HCT116 (cell line): ENCODE results near the gene SKAP1. TPM values are rescaled to one million over a fixed set of nuclear protein-coding genes. Genes with fewer than 3 reads are reported as not detected.

ENCODE experiments used
- ATAC-seq: fragments of 200-7000 bp; cut with Tn5 transposase; 2 replicates; pipeline ENCODE4 v1.9.1; 2020; ENCODE audit warnings: mild to moderate bottlenecking, moderate library complexity
- BruUV-seq: library from RNA; stranded (reverse); fragments of 400-500 nt; replicated peaks from 2 replicates; lab custom pipeline; 2021; lab: Mats Ljungman, UMichigan
- CTCF ChIA-PET: fragments of 300-600 bp; sonication (Branson Sonifier 250); formaldehyde crosslinking; loops from one replicate; lab custom pipeline; 2021; ENCODE audit warnings: antibody characterized with exemption; lab: Charles Lee
- POLR2A ChIA-PET: fragments of 300-600, 350-600 bp; sonication (Branson Sonifier 250); formaldehyde crosslinking; loops from one replicate; lab custom pipeline; 2021; ENCODE audit warnings: antibody characterized with exemption; lab: Charles Lee
- RAD21 ChIA-PET, 2 experiments: fragments of 300-600 bp; sonication (Branson Sonifier 250); formaldehyde crosslinking; loops; one replicate each; lab custom pipeline; 2023; ENCODE audit warnings: low total read pairs in 2 of 2; ENCODE audit not compliant: uncharacterized antibody in 2 of 2, unreplicated experiment in 2 of 2, low non-redundant PET in 1 of 2; lab: Charles Lee
- DNase-seq: peaks from one replicate; pipeline ENCODE4 v3.0.0-alpha.2; 2010; ENCODE audit warnings: low read depth, low spot score
- H2AFZ ChIP-seq: fragments of 200-600 bp; shearing (Covaris generic), sonication (generic); 2 replicates; pipeline ENCODE4 v1.6.1; 2017; ENCODE audit warnings: low read depth, mixed run types, mixed read lengths, antibody characterized with exemption, low read length; ENCODE audit not compliant: poor library complexity, severe bottlenecking
- H3K27ac ChIP-seq: 2 replicates; pipeline ENCODE4 v1.5.1; 2012; ENCODE audit warnings: low read depth, low read length
- H3K27me3 ChIP-seq: fragments of 200-600 bp; sonication (generic); 2 replicates; pipeline ENCODE4 v1.6.1; 2016; ENCODE audit warnings: mixed run types, low read length, mixed read lengths; ENCODE audit not compliant: insufficient read depth
- H3K36me3 ChIP-seq, 2 experiments: fragments of 200-500 bp in 1 of 2; fragments of 200-600 bp in 1 of 2; sonication (Bioruptor generic) in 1 of 2; sonication (generic) in 1 of 2; 2 replicates each; pipeline versions ENCODE4 v1.5.1 to v1.6.1; 2014 to 2016; ENCODE audit warnings: low read length in 2 of 2, inconsistent platforms in 1 of 2, mixed read lengths in 1 of 2, mixed run types in 1 of 2; ENCODE audit not compliant: insufficient read depth in 2 of 2, control insufficient read depth in 1 of 2
- H3K4me1 ChIP-seq, 2 experiments: fragments of 200-600 bp in 1 of 2; sonication (generic) in 1 of 2; 2 replicates each; pipeline versions ENCODE4 v1.5.1 to v1.6.1; 2012 to 2017; ENCODE audit warnings: low read length in 2 of 2, inconsistent platforms in 1 of 2, mild to moderate bottlenecking in 1 of 2, mixed read lengths in 1 of 2, mixed run types in 1 of 2, moderate library complexity in 1 of 2; ENCODE audit not compliant: insufficient read depth in 2 of 2, control insufficient read depth in 1 of 2
- H3K4me2 ChIP-seq: fragments of 200-600 bp; sonication (generic); 2 replicates; pipeline ENCODE4 v1.6.1; 2017; ENCODE audit warnings: mixed run types, low read length, mixed read lengths
- H3K4me3 ChIP-seq, 2 experiments: fragments of 200-600 bp in 1 of 2; sonication (generic) in 1 of 2; replicated peaks in 1 of 2; 2 replicates each; pipeline ENCODE4 v1.5.1; 2011 to 2016; ENCODE audit warnings: low read length in 2 of 2, control low read depth in 1 of 2, low read depth in 1 of 2, mild to moderate bottlenecking in 1 of 2, mixed read lengths in 1 of 2, mixed run types in 1 of 2
- H3K79me2 ChIP-seq: fragments of 200-600 bp; sonication (generic); 2 replicates; pipeline ENCODE4 v1.6.1; 2017; ENCODE audit warnings: mild to moderate bottlenecking, mixed run types, low read length, moderate library complexity, mixed read lengths; ENCODE audit not compliant: insufficient read depth
- H3K9ac ChIP-seq: fragments of 200-600 bp; sonication (generic); 2 replicates; pipeline ENCODE4 v1.6.1; 2016; ENCODE audit warnings: low read length, mixed read lengths
- H3K9me2 ChIP-seq: fragments of 200-600 bp; sonication (generic), shearing (Covaris generic); 2 replicates; pipeline ENCODE4 v1.6.1; 2017; ENCODE audit warnings: mixed run types, mild to moderate bottlenecking, moderate library complexity; ENCODE audit not compliant: insufficient read depth
- H3K9me3 ChIP-seq, 2 experiments: fragments of 200-500 bp in 1 of 2; fragments of 200-600 bp in 1 of 2; sonication (Bioruptor generic) in 1 of 2; sonication (generic) in 1 of 2; 2 replicates each; pipeline ENCODE4 v1.6.1; 2014 to 2017; ENCODE audit warnings: low read length in 2 of 2, mixed read lengths in 2 of 2, inconsistent platforms in 1 of 2, low read depth in 1 of 2, mild to moderate bottlenecking in 1 of 2, mixed run types in 1 of 2, moderate library complexity in 1 of 2; ENCODE audit not compliant: control insufficient read depth in 1 of 2, insufficient read depth in 1 of 2
- H4K20me1 ChIP-seq: fragments of 200-600 bp; sonication (generic), shearing (Covaris generic); 2 replicates; pipeline ENCODE4 v1.6.1; 2017; ENCODE audit warnings: mixed run types, mild to moderate bottlenecking, moderate library complexity; ENCODE audit not compliant: insufficient read depth
- CEBPB ChIP-seq: IDR thresholded peaks from 2 replicates; pipeline ENCODE4 v1.6.1; 2012; ENCODE audit warnings: low read depth
- EGR1 ChIP-seq: IDR thresholded peaks from 2 replicates; pipeline ENCODE4 v1.6.1; 2012; ENCODE audit warnings: low read depth
- EZH2phosphoT487 ChIP-seq: fragments of 200-600 bp; IDR thresholded peaks from 2 replicates; pipeline ENCODE4 v1.6.1; 2018; ENCODE audit warnings: antibody characterized with exemption, borderline replicate concordance
- RAD21 ChIP-seq: IDR thresholded peaks from 2 replicates; pipeline ENCODE4 v1.6.1; 2012; ENCODE audit warnings: low read depth, mild to moderate bottlenecking
- SIN3A ChIP-seq: IDR thresholded peaks from 2 replicates; pipeline ENCODE4 v1.6.1; 2012; ENCODE audit warnings: low read depth
- SP1 ChIP-seq: IDR thresholded peaks from 2 replicates; pipeline ENCODE4 v1.6.1; 2012; ENCODE audit warnings: low read depth
- intact Hi-C: fragments of 100-400 bp; cut with micrococcal nuclease; formaldehyde crosslinking; loops from 2 replicates; pipeline ENCODE4 v1.10.0; 2022
- total RNA-seq: library from RNA; stranded (reverse); gene quantifications from one replicate; pipeline ENCODE4 v1.2.1, GENCODE V29; 2021; ENCODE audit not compliant: unreplicated experiment

SKAP1 gene
- total RNA-seq, 1 experiment from 2014 or later: 12.4 TPM

DNA sequence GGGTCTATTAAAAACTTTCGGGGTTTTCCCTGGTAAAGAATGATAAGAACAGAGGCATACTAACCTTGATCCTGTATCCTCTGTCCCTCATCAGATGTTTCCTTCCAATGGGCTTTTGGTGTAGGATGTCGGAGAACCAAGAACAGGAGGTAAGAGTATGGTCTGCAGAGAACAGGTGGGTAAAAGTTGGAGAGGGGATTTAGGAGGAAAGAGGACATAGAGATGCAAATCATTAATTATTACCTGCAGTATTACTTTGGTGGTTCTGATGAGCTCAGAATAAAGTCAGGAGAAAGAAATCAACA lies 318.1 kb downstream of the SKAP1 start:
- RAD21 ChIA-PET: no interaction called here
- Histone ChIP-seq H3K4me1 (peaks cover 0 to 12% of the 10 kb centered on the region in 2 experiments; a peak in 2 of 4 replicates), H3K9ac (no peak overlapping the region), H3K79me2 (peaks cover 57% of the 10 kb centered on the region), H3K9me3 (no peaks in the 10 kb centered on the region), H2AFZ (no peak overlapping the region), H3K4me3 (no peak overlapping the region), H3K36me3 (peaks cover 6 to 7% of the 10 kb centered on the region in 2 experiments; a peak in 2 of 4 replicates), H4K20me1 (no peaks in the 10 kb centered on the region), H3K9me2 (no peaks in the 10 kb centered on the region), H3K27me3 (no peaks in the 10 kb centered on the region), H3K4me2 (no peak overlapping the region), H3K27ac (no peak overlapping the region)
- TF ChIP-seq SP1: no peak
- TF ChIP-seq EGR1: no peak
- TF ChIP-seq SIN3A: no peak
- no peak for TF ChIP-seq CEBPB
- POLR2A ChIA-PET: interaction anchor here (0.6 kb wide), 1 partner anchor 63 kb away, joined by 3 read pairs; no protein-coding TSS in a partner anchor
- DNase-seq: no peak
- no peak for ATAC-seq
- BruUV-seq: no TSS peak
- intact Hi-C loops: no loop called here
- CTCF ChIA-PET: interaction anchor here (0.6 to 1.3 kb wide), 3 partner anchors 14 to 87 kb away, joined by 3 read pairs; no protein-coding TSS in a partner anchor

DNA sequence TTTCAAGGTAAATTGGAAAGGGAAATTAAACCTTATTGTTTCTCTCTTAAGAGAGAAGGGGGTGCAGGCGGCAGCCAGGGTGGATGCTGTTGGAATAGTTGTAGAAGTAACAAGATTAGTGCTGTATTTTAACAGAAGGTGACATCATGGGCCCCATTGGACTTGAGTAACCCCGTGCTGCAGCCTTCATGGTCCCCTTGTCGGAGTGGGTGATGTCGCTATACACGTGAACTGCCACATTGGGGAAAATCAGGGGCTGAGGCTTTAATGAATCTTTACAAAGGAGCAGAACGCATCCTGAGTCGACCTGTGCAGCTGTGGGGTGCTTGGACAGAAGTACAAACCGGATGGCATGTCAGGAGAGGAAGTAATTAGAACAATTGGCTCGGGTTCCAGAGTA lies 319.3 kb downstream of the SKAP1 start:
- H3K4me2 ChIP-seq: no peak overlapping the region

More for the DNA sequence above, 319.3 kb downstream of the SKAP1 start:
- Histone ChIP-seq H3K4me3 (no peak overlapping the region), H3K36me3 (peaks cover 6 to 7% of the 10 kb centered on the region in 2 experiments; a peak in 2 of 4 replicates), H3K79me2 (peaks cover 57% of the 10 kb centered on the region), H3K27ac (no peak overlapping the region), H3K4me1 (peaks cover 0 to 15% of the 10 kb centered on the region in 2 experiments; a peak in 2 of 4 replicates), H3K27me3 (no peaks in the 10 kb centered on the region), H4K20me1 (no peaks in the 10 kb centered on the region), H3K9ac (no peak overlapping the region), H3K9me2 (no peaks in the 10 kb centered on the region), H3K9me3 (no peaks in the 10 kb centered on the region), H2AFZ (no peak overlapping the region)
- BruUV-seq: no TSS peak
- CTCF ChIA-PET: no interaction called here
- no peak for TF ChIP-seq EZH2phosphoT487
- TF ChIP-seq RAD21: no peak
- no peak for ATAC-seq
- POLR2A ChIA-PET: no interaction called here
- intact Hi-C loops: no loop called here
- DNase-seq: no peak
- RAD21 ChIA-PET: no interaction called here
